Measurements from ENCODE around the gene KCNJ10. TPM values are rescaled to one million over a fixed set of nuclear protein-coding genes. Genes with fewer than 3 reads are reported as not detected.

Gene KCNJ10
- total and polyA plus RNA-seq, 2 of the 13 experiments (the other 11 are each of a cell fraction or from before 2014, with no cell fraction given): 4.4 to 10.3 TPM

DNA sequence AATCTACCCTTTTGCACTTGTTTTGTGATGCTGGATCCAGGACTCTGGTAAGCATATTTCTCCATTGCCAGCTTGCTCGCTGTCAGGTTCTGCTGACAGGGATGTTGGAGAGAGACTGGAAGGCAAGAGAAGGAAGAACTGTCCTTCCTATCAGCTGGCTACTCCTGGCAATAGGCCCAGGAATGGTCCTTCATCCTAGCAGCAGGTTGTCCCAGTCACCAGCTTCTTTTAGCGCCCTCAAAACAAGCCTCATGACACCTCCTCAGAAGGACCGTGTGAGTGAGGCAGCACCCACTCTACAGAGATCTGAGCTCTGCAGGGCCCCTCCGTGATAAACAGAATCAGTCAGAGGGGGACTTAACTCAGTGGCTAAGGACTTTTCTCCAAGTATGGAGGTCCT lies 82.8 kb downstream of the KCNJ10 start (continued):
- TF ChIP-seq ZNF121 (CRISPR knock-in tag; IDR thresholded peaks at IDR 0.05): no peak
- no peak for TF ChIP-seq ZIK1 (CRISPR knock-in tag; IDR thresholded peaks at IDR 0.05; ENCODE audit: borderline replicate concordance, low read depth)
- no peak for TF ChIP-seq JUN (CRISPR knock-in tag; IDR thresholded peaks at IDR 0.05)
- TF ChIP-seq TGIF2 (CRISPR knock-in tag; IDR thresholded peaks at IDR 0.05): no peak
- TF ChIP-seq, protein P1, sequence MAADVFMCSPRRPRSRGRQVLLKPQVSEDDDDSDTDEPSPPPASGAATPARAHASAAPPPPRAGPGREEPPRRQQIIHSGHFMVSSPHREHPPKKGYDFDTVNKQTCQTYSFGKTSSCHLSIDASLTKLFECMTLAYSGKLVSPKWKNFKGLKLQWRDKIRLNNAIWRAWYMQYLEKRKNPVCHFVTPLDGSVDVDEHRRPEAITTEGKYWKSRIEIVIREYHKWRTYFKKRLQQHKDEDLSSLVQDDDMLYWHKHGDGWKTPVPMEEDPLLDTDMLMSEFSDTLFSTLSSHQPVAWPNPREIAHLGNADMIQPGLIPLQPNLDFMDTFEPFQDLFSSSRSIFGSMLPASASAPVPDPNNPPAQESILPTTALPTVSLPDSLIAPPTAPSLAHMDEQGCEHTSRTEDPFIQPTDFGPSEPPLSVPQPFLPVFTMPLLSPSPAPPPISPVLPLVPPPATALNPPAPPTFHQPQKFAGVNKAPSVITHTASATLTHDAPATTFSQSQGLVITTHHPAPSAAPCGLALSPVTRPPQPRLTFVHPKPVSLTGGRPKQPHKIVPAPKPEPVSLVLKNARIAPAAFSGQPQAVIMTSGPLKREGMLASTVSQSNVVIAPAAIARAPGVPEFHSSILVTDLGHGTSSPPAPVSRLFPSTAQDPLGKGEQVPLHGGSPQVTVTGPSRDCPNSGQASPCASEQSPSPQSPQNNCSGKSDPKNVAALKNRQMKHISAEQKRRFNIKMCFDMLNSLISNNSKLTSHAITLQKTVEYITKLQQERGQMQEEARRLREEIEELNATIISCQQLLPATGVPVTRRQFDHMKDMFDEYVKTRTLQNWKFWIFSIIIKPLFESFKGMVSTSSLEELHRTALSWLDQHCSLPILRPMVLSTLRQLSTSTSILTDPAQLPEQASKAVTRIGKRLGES (CRISPR knock-in tag; IDR thresholded peaks at IDR 0.05; ENCODE audit: borderline replicate concordance): no peak
- TF ChIP-seq STAT5B (CRISPR knock-in tag; IDR thresholded peaks at IDR 0.05): no peak
- no peak for TF ChIP-seq ATRX (CRISPR knock-in tag; IDR thresholded peaks at IDR 0.05; ENCODE audit: borderline replicate concordance)
- TF ChIP-seq ZNF446 (CRISPR knock-in tag; IDR thresholded peaks at IDR 0.05): no peak
- TF ChIP-seq REXO4 (CRISPR knock-in tag; IDR thresholded peaks at IDR 0.05; ENCODE audit: borderline replicate concordance): no peak

DNA sequence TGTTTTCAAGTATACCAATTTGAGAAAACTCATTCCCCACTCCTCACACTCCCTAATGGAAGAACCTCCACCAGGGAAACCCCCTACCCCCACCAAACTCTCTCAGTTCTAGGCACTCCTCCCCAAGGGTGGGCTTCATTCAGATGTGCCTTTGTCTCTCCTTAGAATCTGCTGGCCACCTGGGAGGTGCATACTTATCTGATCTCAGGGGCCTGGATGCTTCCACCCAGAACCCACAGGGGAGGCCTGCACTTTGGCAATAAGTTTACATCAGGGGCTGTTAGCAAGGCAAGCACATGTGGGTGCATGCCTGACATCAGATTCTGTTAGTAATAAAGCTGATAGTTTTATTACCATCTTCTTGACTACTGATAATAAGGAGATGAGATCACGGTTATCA lies 83.4 kb downstream of the KCNJ10 start:
- peaks cover 0 to 5% of the 10 kb centered on the region in 2 experiments; a peak in 3 of 5 replicates for H3K27me3 ChIP-seq (ENCODE audit: control insufficient read depth in 1 of 2, insufficient read depth in 2 of 2, low read length in 2 of 2)
- WGBS (ENCODE audit: low lambda C conversion rate): 0% methylated on average over 1 of the region's 1 CpG
- H3K4me2 ChIP-seq (ENCODE audit: low read depth, low read length): no peak overlapping the region
- H3K27ac ChIP-seq (ENCODE audit: extremely low read length, insufficient read depth, low read length): no peak overlapping the region
- ATAC-seq (no peak), DNase-seq (ENCODE audit: low spot score) (no peak), FAIRE-seq (no peak)
- no peaks in the 10 kb centered on the region for H3K36me3 ChIP-seq (replicated peaks in 1 of 2; ENCODE audit: control insufficient read depth in 1 of 2, insufficient read depth in 2 of 2, low read length in 2 of 2)
- no peaks in the 10 kb centered on the region for H3K9me3 ChIP-seq (ENCODE audit: low read length)
- H2AFZ ChIP-seq (ENCODE audit: low read length): no peak overlapping the region
- no TSS peak for BruUV-seq (replicated peaks)
- H3K79me2 ChIP-seq (ENCODE audit: insufficient read depth, low read length): no peaks in the 10 kb centered on the region
- peaks cover 6% of the 10 kb centered on the region; the same call in 1 of the 2 replicates for H3K4me1 ChIP-seq (ENCODE audit: insufficient read depth, low read length)
- ChIA-PET POLR2A (no interaction called here), CTCF (ENCODE audit: low intra/inter-chr PET ratio, low total read pairs) (no interaction called here)
- intact Hi-C loops (cut with micrococcal nuclease; ENCODE audit: unreplicated experiment): no loop called here
- in situ Hi-C loops (cut with HindIII; ENCODE audit: extremely low pct_ligation_motif_present, low pct_unique_long_range_greater_than_20kb): no loop called here
- TF ChIP-seq SRSF4 (IDR thresholded peaks at IDR 0.05; ENCODE audit: low read depth, low read length, poor library complexity, severe bottlenecking): no peak
- TF ChIP-seq POLR2AphosphoS5 (IDR thresholded peaks at IDR 0.05; ENCODE audit: low read depth, low read length): no peak
- no peak for TF ChIP-seq ZBTB7A (CRISPR knock-in tag; IDR thresholded peaks at IDR 0.05)
- TF ChIP-seq SIN3A (IDR thresholded peaks at IDR 0.05; ENCODE audit: borderline replicate concordance, low read depth, low read length): no peak
- no peak for TF ChIP-seq POLR2AphosphoS2 (IDR thresholded peaks at IDR 0.05; ENCODE audit: low read depth, low read length)
- TF ChIP-seq ZNF264 (CRISPR knock-in tag; IDR thresholded peaks at IDR 0.05): no peak
- no peak for TF ChIP-seq ZNF234 (CRISPR knock-in tag; conservative IDR thresholded peaks at IDR 0.05)
- no peak for TF ChIP-seq STAG1 (CRISPR knock-in tag; IDR thresholded peaks at IDR 0.05)
- TF ChIP-seq BCL6 (CRISPR knock-in tag; IDR thresholded peaks at IDR 0.05): no peak
- TF ChIP-seq ZNF337 (CRISPR knock-in tag; IDR thresholded peaks at IDR 0.05; ENCODE audit: borderline replicate concordance, low read depth): no peak
- no peak for TF ChIP-seq ZNF431 (CRISPR knock-in tag; IDR thresholded peaks at IDR 0.05; ENCODE audit: borderline replicate concordance, low read depth)
- TF ChIP-seq, protein P2, sequence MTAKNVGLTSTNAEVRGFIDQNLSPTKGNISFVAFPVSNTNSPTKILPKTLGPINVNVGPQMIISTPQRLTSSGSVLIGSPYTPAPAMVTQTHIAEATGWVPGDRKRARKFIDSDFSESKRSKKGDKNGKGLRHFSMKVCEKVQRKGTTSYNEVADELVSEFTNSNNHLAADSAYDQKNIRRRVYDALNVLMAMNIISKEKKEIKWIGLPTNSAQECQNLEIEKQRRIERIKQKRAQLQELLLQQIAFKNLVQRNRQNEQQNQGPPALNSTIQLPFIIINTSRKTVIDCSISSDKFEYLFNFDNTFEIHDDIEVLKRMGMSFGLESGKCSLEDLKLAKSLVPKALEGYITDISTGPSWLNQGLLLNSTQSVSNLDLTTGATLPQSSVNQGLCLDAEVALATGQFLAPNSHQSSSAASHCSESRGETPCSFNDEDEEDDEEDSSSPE (CRISPR knock-in tag; IDR thresholded peaks at IDR 0.05): no peak
- no peak for TF ChIP-seq PRMT3 (CRISPR knock-in tag; IDR thresholded peaks at IDR 0.05; ENCODE audit: borderline replicate concordance, low read depth)
- TF ChIP-seq RFXANK (CRISPR knock-in tag; IDR thresholded peaks at IDR 0.05): no peak
- TF ChIP-seq ZMYM3 (CRISPR knock-in tag; IDR thresholded peaks at IDR 0.05): no peak
- no peak overlapping the region for H3K9ac ChIP-seq (ENCODE audit: insufficient read depth, low read depth, low read length)
- no peaks in the 10 kb centered on the region for H4K20me1 ChIP-seq (ENCODE audit: insufficient read depth, low read length)
- no peak overlapping the region for H3K4me3 ChIP-seq (replicated peaks in 1 of 3; ENCODE audit: insufficient read depth in 1 of 3, low read depth in 2 of 3, low read length in 3 of 3)

All from HepG2 (cell line).